HG03457 (cell line): ENCODE measurements around the gene TPM2.
A peak's percentile ranks its signal among the peaks of the same experiment; 100 is the strongest.

Experiments
- ATAC-seq: cut with Tn5 transposase; IDR thresholded peaks from one replicate; pipeline ENCODE4 v1.9.1; 2021; ENCODE audit warnings: moderate number of reproducible peaks; ENCODE audit not compliant: unreplicated experiment

Gene TPM2

DNA sequence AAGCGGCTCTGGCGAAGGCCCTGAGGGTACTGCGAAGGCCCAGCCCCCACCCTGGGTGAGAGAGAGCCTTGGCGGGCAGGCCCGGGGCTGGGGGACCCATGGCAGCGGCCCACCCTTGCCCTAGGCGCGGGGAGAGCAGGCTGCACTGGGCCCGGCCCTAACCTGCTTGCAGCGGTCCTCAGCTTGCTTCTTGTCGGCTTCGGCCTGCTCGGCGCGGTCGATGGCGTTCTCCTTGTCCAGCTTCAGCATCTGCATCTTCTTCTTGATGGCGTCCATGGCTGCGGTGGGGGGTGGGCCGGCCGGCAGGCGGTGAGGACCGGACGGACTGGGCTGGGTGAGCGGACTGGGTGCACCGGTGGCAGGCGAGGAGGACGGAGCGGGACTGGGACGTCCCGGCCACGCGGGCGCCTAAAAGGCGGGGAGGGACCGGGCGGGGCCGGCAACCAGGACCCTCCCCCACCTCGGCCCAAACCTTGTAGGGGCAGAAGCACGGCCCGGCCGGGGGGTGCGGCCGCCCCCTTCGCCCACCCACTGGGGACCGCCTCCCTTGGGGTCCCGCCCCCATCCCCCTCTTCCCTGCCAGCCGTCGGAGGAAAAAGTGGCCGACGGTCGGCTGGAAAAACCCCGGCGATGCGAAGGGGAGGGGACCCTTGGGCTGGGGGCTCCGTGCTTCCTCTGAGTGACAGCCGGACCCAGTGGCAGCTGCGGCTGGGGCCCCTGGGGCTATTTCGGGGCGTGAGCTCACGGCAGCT is at the start of gene TPM2:
TSS of gene TPM2 (minus strand) at position 384 of the 752 bp plus-strand sequence. CDS start at position 276, 108 bp downstream.
- no peak for ATAC-seq

- ATAC-seq, result no peak
Measured at GRCh38 chr9:35738924-35739323, 49.2 kb upstream of the TPM2 start.

DNA sequence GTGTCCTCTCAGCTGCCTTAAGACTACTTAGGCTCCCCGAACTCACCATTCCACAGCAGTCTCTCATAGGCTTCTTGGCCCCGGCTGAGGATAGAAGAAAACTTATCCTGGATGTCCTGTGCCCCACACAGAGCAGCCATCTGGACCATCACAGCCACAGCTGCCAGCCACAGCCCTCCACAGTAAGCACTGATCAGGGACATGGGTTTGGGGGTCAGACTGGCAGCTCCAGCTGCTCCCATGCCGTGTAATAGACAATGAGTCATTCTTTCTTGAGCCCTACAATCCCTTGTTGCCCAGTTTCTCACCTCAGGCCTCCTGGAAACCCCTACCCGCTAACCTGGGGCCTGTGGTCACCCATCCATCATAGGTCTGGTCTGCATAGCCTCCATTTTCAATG is 48.5 kb upstream of the TPM2 start:
- no peak for ATAC-seq

DNA sequence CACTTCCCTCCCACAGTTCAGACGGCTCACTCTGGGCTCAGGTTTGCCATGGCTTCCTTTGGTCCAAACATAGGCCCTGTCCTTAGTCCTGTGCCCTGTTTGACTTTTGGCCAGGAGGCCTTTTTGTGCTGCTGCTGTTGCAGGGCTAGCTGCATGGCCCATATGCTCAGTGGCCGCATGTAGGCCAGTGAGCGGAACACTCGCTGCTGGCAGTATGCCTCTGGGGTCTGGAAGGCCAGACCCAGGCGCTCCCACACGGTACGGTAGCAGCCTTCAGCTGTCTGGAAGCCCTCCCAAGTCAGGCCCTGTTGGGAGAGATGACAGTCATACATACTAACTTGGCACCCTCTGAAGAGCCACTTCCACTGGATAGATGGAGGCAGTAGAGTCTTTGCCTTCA is 47.4 kb upstream of the TPM2 start:
- ATAC-seq, result no peak

GRCh38 chr9:35736201-35736633 is 46.5 kb upstream of the TPM2 start:
- ATAC-seq, result no peak

- ATAC-seq, result no peak
Measured at GRCh38 chr9:35734096-35734495, 44.4 kb upstream of the TPM2 start.

DNA sequence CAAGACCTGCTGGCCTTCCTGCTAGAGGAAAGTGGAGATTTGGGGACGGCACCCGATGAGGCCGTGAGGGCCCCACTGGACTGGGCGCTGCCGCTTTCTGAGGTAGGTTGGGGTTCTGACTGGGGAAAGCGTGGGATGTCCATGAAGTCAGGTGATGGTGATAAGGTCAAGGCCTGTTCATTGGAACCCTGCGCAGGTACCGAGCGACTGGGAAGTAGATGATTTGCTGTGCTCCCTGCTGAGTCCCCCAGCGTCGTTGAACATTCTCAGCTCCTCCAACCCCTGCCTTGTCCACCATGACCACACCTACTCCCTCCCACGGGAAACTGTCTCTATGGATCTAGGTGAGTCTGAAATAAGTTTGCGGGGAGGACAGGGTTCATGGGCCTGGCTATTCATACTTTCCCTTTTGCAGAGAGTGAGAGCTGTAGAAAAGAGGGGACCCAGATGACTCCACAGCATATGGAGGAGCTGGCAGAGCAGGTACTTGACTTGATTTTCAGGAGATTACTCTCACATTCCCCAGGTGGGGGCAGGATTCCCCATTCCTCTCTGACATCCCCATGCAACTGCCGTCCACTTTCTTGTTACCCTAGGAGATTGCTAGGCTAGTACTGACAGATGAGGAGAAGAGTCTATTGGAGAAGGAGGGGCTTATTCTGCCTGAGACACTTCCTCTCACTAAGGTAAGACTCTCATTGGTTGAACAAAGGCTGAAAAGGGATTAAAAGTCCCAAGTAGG is 43.2 kb upstream of the TPM2 start:
- ATAC-seq, result no peak

GRCh38 chr9:35732185-35732799 is 42.6 kb upstream of the TPM2 start, which contains the start of the genes CREB3 and TLN1:
Gene CREB3 (plus strand): TSS chr9:35732666. CDS start chr9:35732773, 107 bp downstream.
Gene TLN1 (minus strand): TSS chr9:35732195. CDS start chr9:35725694, 6,501 bp downstream.
- peak; percentile 71 for ATAC-seq

- no peak for ATAC-seq
Measured at GRCh38 chr9:35731415-35732184, 41.9 kb upstream of the TPM2 start.

DNA sequence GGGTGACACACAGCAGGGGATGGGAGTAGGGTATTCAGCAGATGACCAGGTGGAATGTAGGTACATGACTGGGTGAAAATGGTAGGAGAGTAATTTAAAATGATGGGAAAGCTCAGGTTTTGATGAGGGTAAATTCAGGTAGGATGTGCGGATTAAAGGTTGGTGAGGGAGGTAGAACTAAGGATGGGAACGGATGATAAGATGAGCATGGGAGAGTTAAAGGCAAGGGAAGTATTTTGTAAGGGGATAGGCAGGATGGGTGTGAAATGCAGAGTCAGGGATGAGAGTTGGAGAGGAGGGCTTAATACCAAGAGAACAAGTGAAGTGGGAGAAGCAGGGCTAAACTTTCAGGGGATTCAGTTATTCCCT is 40.7 kb upstream of the TPM2 start:
- ATAC-seq, result no peak

DNA sequence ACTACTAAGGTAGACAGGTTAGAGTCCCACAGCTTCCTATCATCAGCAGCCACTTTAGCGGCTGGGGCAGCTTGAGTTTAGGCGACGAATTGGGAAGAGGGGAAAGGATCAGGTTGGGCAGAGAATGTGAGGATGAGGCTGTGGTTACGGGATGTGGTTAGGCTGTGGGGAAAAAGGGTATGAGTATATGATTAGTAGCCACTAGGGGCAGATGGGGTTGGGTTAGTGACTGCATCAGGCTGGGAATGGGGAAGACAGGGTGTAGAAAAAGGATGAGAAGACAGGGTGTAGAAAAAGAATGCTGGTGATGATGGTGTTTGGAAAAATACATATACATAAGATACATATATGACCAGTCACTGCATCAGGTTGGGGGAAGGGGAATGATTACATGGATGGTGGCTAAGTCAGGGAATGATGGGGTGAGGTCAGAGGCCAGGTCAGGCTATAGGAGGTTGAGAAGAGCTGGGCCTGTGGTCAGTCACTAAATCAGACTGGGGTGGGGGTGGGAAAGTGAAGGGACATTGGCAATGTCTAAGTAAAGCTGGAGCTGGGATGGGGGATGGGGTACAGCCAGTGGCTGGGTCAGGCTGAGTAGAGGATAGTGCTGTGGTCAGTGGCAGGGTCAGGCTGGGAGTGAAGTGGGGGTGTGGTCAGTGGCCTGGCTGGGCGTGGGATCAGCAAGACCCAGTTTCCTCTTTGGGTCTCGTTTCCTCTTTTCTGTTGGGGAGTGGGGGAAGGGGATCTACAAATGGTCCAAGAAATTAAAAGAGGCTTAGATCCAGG is 40.2 kb upstream of the TPM2 start:
- no peak for ATAC-seq

DNA sequence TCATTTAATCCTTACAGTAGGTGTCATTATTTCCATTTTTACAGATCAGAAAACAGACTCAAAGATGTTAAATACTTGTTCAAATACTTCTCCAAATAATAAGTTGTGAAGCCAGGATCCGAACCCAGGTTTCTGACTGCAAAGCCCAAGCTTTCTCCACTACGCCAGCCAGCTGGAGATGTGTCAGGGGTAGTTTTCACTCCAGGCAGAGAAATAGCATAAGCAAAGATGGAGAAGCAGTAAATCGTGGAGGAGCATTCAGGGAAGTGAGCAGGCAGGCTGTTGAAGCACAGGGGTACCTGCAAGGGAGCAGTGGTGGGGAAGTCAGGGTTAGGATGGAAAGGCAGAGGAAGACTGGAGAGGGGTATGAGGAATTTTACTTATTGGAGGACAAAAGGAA is 39.4 kb upstream of the TPM2 start:
- no peak for ATAC-seq

- no peak for ATAC-seq
Measured at GRCh38 chr9:35728041-35728971, 38.6 kb upstream of the TPM2 start.

- ATAC-seq, result no peak
Measured at GRCh38 chr9:35727676-35728040, 37.9 kb upstream of the TPM2 start.

GRCh38 chr9:35726931-35727330 is 37.2 kb upstream of the TPM2 start:
- no peak for ATAC-seq

DNA sequence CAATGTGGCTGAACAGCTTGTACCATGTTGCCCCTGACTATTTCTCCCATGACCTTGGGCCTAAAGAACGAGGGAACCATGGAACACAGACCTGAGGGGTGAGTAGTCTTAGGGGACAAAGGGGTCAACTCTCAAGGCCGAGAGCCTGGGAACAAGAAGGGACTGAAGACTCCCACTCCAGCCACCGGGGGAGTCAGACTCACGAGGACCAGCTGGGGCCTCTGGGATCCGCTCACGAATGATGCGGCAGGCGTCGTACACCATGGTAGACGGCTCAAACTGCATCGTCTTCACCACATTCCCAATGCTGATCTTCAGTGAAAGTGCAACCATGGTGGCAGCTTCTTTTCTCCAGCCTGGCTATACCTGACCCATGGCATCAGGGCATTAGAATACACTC is 35.6 kb upstream of the TPM2 start:
- no peak for ATAC-seq

- ATAC-seq, result no peak
Measured at GRCh38 chr9:35723908-35724307, 34.2 kb upstream of the TPM2 start.

GRCh38 chr9:35723426-35723825 is 33.7 kb upstream of the TPM2 start:
- no peak for ATAC-seq

DNA sequence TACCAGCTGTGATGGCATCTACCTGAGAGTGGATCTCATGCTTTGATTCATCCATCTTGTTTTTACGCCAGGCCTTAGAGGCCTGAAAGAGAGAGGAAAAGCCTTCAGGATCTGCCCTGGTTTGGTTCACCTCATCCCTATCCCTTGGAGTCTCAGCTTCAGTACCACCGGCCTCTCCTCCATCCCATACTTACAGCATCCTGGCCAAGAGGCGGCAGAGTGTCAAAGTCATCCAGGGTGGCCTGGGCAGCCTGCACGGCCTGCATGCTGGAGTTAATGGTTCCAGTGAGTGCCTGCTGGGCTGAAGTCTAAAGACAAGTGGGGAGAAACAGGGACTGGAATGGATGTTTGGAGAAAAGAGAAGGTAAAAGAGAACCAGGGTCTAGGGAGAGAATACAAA is 29.8 kb upstream of the TPM2 start:
- no peak for ATAC-seq
